Fibroblast of mammary gland (primary cell): ENCODE data around the gene EPS8.
A peak's percentile ranks its signal among the peaks of the same experiment; 100 is the strongest.

Source experiments
- DNase-seq: peaks from one replicate; pipeline ENCODE4 v3.0.0-alpha.2; 2010; ENCODE audit warnings: low read depth
- H3K4me3 ChIP-seq: 2 replicates; pipeline ENCODE4 v1.5.1; 2011; ENCODE audit warnings: low read depth, mild to moderate bottlenecking, low read length, moderate library complexity; ENCODE audit not compliant: control insufficient read depth
- TF ChIP-seq, protein P1 (sequence below): conservative IDR thresholded peaks from 2 replicates; pipeline ENCODE4 v1.5.1; 2011; ENCODE audit warnings: low read depth, low read length, inconsistent platforms; ENCODE audit not compliant: control insufficient read depth, insufficient read depth

The EPS8 gene

DNA sequence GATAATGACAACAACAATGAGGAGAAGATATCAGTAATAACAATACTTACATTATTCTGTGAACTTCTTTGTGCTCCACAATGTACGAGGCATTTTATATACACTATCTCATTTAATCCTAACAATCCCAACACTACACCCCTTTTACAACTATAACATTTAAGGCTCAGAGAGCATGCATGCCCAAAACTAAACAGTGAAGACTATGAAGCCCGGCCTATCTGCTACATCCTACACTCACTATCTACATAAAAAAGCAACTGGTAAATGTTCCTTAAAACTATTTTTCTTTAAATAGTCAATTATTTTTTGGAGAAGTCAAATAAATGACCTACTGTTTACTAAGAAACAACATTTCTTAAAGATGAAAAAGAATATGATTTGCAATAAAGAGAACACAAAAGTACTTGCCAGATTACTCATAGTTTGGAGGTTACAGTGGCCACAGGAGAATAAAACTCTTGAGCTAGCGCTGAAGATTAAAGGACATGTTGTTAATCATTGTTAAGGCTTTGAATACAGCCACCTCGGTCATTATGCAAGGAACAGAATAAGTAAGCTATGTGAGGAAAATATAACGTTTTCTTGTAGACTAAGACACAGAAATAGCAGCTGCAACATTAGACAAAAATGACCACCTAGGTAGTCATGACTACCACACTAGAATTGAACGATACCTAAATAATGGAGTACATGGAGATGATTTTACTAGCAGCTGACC lies 56.7 kb downstream of the EPS8 start:
- TF ChIP-seq, protein P1, sequence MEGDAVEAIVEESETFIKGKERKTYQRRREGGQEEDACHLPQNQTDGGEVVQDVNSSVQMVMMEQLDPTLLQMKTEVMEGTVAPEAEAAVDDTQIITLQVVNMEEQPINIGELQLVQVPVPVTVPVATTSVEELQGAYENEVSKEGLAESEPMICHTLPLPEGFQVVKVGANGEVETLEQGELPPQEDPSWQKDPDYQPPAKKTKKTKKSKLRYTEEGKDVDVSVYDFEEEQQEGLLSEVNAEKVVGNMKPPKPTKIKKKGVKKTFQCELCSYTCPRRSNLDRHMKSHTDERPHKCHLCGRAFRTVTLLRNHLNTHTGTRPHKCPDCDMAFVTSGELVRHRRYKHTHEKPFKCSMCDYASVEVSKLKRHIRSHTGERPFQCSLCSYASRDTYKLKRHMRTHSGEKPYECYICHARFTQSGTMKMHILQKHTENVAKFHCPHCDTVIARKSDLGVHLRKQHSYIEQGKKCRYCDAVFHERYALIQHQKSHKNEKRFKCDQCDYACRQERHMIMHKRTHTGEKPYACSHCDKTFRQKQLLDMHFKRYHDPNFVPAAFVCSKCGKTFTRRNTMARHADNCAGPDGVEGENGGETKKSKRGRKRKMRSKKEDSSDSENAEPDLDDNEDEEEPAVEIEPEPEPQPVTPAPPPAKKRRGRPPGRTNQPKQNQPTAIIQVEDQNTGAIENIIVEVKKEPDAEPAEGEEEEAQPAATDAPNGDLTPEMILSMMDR = no peak
- peak; percentile 87 for DNase-seq
- H3K4me3 ChIP-seq = no peak overlapping the region

DNA sequence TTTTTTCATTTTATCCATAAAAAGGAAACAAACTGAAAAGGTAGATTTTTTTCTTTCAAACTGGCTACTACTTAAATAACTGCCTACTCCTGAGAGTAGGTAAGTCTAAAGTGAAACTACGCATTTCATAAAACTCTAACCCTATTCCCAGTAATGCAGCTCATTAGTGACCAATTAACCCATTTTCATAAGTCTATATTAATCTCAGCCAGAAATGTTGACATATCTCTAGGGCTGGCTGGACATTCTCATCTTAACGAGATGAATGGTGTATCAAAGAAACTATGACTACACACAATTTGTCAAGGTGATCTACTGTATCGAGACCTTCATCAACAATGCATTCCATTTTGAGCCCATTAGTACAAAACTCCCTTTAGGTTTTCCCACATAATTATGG lies 57.2 kb downstream of the EPS8 start:
- H3K4me3 ChIP-seq = no peak overlapping the region
- TF ChIP-seq, protein P1 = no peak
- no peak for DNase-seq

DNA sequence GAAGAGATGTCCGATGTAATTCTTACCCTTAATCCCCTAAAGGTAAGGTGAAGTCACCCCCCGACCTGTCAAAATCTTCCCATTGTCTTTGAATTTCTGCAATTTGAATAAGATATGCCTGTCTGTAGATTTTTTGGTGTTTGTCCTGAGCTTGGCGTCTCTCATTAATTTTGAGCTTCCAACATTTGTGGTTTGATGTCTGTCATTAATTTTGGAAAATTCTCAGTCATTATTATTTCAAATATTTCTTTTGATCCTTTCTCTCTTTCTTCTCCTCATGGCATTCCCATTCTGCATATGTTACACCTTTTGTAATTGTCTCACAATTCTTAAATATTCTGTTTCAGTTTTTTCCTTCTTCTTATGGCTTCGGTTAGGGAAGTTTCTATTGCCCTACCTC lies 60.1 kb downstream of the EPS8 start:
- no peak for DNase-seq
- TF ChIP-seq, protein P1 = no peak
- no peak overlapping the region for H3K4me3 ChIP-seq

DNA sequence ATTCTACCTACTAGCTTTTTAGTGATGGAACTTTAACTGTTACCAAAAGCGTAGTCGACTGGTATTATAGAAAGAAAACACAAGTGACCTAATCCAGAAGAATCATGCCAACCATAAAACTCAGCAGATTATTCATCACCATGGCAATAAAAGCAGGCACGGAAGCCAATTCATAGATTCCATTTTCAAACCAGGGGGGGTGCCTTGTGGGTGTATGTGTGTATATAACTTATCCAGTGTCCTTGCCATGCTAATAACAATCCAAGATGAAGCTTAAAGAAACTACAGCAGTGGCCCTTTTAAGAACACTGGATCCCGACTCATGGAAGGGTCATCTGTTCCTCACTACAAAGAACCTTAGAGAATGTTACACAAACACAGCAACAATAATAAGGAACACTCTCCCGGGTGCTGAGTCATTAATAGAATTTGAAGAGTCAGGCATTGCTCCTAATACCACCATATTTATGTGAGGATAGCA lies 61.0 kb downstream of the EPS8 start:
- TF ChIP-seq, protein P1 = no peak
- H3K4me3 ChIP-seq = no peak overlapping the region
- peak; percentile 91 for DNase-seq

DNA sequence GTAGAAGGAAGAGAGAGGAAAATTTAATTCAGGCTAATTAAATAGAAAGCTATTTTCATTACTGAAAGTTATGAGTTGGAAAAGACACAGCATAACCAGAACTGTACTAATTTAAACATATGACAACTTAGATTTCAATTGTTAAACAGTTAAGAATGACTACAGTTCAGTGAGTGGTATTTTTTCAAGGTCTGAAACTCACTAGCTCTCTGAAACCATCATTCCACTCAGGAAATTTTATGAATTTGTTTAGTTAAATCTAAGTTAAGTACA lies 62.4 kb downstream of the EPS8 start:
- TF ChIP-seq, protein P1 = no peak
- no peak overlapping the region for H3K4me3 ChIP-seq
- no peak for DNase-seq

DNA sequence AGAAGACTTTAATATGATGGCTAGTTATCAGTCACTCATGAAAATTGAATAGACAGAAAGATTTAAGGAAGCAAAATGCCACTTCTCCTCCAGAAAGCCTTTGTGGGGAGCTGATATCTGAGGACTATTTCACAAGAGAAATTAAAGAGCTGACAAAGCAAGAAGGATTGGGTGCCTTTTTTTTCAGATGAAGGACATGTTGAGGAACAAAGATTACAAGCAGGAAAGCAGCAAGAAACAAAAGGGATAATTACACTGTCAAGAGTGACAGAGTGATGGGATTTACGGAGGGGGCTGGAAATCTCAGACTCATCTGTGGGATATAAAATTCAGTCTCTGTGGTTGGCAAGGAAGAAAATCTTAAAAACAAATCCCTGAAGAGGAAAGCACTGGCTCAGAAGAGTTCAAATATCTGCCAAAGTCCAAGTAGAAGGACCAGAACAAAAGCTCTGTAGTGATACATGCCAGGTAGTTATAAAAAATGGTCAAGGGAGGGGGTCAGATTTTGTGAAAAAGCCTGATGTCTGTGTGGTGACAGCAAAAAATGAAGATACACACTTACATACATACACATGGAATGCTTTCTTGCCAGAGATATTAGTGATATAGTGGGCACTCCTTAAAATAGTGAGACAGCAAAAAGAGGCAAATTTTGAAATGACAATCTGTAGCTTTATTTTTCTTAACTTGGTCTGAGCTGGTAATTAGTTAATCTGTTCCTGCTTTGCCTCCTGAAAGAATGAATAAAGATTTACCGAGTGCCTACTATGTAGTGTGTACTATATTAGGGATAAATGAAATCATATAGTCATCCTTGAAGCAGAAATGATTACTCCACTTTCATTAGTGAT lies 62.9 kb downstream of the EPS8 start:
- DNase-seq = no peak
- H3K4me3 ChIP-seq = no peak overlapping the region
- TF ChIP-seq, protein P1 = no peak
